Stimulated activated CD4-positive, alpha-beta T cell treated with anti-CD3 and anti-CD28 coated beads, Interleukin-12 subunit alpha, Interleukin-12 subunit beta, amount 100 ng/mL, for 24 hours (primary cell): ENCODE data around the gene BCL2.
A peak's percentile ranks its signal among the peaks of the same experiment; 100 is the strongest.

ENCODE experiments used
- DNase-seq, 2 experiments: peaks; one replicate each; pipeline ENCODE4 v3.0.0-alpha.2; 2020; ENCODE audit warnings: low read depth in 2 of 2

The BCL2 gene

DNA sequence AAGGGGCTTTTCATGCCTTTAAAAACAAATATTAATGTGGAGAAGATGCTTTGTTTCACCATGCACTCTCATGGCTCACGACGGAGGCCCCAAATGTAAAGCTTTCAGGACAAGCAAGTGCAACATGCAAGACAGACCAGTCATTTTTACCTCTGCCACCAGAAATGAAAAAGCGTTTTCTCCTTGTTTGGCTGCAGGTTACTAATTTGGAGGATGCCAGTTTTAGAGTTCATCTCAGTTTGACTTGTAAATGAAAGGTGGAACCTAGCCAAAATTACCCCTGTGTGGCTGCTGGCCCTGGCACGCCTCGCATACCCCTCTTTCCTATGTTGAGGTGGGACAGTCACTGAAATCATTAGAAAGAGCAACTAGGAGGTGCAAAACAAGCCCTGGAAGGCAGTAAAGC lies 138.6 kb downstream of the BCL2 start:
- DNase-seq: no peak

DNA sequence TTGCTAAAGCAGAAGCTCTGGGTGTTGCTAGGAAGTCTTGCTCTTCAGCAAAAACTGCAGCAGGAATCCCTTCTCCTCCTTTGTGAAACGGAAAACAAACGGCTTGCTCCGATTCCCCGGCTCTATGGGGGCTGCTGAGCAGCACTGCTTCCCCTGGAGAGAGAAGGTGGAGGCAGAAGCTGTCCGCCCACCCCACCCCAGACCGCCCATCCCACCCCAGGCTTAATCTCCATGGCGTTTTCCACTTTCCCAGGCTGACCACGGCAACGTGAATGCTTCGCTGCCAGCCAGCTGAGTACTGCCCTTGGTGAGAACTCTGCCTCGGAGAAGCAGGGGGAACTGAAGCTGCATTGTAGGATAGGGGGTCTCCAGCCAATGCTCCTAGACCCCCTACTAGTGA lies 139.2 kb downstream of the BCL2 start:
- DNase-seq: no peak

DNA sequence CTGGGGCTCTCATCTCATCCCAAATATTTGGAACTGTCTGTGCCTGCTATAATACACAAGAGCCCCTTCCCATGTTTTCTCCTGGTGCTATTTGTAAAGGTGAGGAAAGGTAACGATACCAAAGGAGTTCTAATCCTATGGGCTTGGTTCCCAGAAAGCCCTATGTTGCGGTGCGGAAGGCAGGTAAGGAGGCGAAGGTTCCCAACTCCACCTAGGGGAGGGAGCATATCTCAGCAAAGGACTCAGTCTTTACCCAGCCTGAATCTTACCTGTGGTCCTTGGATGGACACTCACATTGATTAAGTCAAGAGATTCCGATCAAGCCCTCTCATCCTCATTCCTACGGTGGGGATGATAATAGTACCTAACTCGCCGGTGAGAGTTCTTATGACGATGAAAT lies 140.1 kb downstream of the BCL2 start:
- DNase-seq: no peak

DNA sequence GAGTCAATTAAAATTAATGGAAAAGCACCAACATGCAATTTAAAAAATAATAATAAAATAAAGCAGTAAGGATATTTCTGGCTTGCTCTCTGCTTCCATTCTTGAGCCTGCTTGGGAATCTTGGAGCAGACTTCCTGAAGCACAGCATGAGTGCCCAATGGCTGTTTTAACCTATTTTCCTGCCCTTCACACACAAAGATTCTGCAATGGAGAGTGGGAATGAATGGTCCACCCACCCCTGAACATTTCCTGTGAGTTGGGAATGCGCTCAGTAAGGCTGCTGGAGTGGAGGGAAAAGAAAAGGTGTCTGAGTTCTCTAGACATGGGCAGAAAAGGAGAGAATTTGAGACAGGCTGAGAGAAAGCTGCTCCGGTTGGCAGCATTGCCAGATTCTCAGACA lies 140.6 kb downstream of the BCL2 start:
- DNase-seq: no peak

DNA sequence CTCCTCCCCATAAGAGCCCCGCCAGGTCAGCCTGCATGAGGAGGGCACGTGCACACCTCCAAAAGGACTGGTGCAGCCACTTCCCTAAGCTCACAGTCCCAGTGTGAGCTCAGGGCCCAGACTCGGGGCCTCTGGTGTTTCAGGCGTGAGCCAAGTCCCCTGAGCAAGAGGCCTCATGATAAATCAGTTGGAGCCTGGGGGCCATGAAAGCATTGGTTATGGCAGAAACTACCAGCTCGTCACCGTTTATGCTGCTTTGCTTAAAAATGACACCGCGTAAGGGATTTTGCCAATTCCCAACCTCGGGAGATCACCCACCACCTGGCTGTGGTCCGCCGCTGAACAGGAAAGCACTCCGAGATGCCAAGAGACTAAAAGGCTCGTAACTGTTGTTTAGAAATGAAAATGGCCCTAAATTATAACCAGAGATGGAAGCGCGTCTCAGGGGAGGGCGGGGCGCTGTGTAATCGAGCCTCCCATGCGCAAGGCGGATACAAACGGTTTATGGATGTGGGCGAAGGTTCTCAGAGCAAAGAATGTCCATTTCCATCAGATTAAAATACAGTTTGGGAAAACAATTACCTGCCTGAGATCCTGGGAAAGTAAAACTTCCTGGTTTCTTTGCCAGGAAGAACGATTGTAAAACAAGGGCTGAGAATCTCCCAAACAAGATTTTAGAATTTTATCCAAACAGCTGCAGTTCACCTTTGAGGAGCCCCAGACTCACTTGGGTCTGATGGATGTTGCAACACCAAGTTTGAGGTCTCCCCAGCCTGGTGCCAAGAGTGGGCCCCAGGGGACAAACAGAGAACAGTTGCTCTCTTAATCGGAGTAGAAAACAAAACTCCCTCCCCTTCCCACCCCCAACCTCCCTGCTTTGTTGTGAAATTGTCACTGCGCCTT lies 141.4 kb downstream of the BCL2 start:
- no peak for DNase-seq

DNA sequence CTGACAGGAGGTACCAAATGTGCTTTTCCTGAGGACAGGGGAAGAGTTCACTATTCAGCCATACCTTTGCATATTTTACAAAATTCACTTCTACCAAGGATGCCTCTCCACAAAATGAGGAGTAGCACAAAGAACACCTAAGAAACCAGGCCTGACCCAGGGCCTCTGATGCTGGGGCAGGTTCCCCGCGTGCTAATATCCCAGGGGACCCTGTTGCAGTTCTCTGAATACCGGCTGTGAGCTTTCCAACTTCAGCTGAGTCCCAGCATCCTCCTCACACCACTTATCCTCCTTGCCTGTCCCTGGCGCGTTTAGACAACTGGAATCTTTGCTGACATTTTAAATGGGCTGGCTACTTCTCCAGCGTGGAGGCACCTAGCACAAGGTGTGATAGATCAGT lies 142.3 kb downstream of the BCL2 start:
- DNase-seq: no peak

DNA sequence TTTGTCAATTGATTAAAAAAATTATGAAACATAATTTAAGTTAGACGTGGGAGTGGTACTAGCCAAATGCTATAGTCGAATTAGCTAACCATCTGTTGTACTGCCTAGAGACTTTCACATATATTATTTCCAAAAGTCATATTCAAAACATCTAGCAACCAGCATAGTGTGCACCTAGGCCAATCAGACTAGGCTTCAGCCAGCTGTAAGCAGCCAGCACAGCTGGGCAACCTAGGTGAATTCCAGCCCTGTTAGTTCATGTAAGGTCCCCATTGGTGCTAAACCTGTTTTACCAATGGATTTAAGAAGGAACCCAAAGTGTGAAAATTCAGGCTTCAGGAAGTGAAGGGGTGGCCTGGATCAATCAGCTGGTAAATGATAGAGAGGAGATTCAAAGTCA lies 144.3 kb downstream of the BCL2 start:
- DNase-seq: no peak

DNA sequence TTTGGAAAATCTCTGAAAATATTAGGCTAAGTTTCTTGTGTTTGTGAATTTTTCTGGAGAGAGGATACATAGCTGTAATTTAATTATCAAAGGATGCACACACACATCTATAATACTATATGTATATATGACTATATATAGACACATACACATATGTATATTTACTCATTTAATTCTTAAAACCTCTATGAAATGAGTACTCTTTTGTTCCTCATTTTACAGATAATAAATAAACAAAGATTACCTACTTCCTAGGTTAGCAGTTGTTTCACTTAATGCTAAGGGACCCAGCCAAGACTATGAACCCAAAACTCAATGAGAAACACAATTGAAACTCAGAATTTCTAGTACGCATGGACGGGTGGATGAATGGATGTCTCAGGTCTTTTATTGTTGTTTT lies 145.6 kb downstream of the BCL2 start:
- DNase-seq: no peak

DNA sequence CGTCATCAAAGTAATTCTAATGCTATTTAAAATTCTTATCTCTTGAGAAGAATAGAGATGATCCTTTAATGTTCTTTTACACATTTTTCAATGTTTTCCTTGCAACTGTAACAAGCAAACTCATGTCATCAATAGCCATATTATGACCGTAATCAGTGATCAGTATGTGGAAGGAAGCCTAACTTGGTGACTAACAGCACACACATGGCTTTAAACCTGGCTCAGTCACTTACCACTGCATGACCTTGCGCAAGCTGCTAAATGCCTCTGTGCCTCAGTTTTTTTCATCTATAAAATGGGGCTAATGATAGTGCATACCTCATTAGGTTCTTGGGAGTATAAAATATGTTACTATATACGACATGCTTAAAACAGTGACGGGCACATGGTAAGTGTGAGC lies 149.7 kb downstream of the BCL2 start:
- DNase-seq: no peak

DNA sequence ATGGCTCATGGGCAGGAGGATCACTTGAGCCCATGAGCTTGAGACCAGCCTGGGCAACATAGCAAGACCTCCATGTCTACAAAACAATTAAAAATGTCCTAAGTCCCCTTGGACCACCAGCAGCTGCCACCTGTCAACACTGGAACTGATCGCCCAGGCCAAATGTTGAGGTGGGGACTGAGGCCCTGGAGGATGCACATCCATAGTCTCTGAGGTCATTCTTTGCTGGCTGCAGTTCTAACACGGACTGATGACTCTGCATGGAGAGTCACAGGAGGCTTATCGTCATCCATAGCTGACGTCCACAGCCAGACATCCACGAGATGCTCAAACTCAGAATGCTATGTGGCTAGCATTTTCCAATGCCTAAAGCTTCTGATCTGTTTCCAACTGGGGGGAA lies 151.3 kb downstream of the BCL2 start:
- no peak for DNase-seq

DNA sequence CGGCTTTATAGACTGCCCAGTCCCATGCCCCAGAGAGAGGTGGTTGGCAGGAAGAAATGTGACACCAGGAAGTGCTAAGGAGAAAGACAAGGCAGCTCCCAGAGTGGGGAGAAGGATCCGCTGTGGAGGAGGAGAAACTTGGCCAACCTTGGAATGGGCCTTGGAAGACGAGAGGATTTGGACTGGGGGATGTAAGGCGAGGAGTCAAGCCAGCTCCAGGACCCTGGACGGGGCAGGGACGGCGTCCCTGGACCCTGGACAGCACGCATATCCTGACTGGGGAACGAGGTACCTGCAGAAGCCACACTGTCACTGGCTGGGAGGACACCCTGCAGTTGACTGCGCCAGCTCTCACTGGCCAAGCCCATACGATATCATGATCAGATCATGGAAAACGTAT lies 153.4 kb downstream of the BCL2 start:
- no peak for DNase-seq

DNA sequence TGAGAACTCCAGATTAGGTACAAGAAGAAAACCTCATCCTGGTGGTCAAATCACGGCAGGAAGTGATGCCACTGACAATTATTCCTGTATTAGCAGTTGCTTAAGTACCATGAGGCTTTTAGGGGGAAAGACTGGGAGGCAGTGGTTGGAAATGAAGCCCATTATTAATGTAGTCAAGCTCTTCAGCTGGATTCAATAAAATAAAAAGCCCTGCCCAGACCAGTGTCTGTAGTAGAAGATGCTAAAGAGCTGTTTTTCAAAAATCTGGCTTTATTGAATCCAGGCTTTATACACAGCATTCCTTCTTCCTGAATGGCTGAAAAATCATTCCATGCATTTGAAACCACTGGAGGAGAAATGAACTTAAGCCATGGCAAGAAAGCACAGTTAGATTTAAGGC lies 155.2 kb downstream of the BCL2 start:
- no peak for DNase-seq

DNA sequence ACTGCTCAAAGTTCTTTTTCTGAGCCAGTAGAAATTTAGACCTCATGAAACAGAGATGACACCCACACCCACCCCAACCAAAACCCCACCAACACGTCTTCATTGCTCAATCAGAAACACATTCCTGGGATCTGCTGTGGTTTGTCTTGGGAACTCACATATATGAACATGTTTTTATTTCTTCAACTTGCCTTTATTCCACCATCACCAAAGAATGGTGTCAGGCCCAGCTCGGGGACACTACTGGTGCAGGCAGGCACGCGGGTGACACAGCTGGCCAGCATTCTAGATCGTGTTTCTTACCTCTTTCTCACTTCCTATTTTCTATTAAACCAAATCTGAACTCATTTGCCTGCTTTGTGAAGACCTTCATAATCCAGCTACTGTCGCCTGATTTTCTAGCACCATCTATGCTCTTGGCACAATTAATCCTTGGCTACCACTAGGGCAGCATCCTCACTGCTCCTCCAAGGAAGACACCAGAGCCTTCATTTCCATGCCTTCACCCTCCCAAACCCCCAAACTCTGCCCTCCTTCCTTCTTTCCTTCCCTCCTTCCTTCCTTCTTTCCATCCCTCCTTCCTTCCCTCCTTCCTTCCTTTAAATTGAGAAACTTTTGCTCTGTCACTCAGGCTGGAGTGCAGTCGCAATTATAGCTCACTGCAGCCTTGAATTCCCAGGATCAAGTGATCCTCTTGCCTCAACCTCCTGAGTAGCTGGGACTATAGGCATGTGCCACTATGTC lies 157.1 kb downstream of the BCL2 start:
- DNase-seq: no peak

DNA sequence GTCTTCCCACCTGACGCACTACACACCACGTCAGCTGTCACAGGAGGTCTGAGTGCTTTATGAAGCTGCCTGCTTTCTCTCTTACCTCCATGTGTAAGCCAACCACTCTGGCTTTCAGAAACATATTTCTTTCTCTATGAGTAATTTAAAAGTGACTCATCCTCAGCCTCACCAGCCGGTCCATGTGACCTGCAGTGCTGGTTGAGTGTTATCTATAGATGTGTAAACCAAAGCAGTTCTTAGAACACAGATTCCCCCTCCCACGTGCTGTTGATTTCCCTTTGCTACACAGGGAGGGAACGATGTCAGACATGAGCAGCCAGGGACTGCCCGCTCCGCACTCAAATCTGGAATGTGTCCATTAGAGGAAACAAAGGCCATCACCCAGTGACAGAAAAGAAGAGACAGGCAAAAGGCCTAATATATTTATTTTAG lies 157.8 kb downstream of the BCL2 start:
- DNase-seq: peak; percentile 62 to 67

DNA sequence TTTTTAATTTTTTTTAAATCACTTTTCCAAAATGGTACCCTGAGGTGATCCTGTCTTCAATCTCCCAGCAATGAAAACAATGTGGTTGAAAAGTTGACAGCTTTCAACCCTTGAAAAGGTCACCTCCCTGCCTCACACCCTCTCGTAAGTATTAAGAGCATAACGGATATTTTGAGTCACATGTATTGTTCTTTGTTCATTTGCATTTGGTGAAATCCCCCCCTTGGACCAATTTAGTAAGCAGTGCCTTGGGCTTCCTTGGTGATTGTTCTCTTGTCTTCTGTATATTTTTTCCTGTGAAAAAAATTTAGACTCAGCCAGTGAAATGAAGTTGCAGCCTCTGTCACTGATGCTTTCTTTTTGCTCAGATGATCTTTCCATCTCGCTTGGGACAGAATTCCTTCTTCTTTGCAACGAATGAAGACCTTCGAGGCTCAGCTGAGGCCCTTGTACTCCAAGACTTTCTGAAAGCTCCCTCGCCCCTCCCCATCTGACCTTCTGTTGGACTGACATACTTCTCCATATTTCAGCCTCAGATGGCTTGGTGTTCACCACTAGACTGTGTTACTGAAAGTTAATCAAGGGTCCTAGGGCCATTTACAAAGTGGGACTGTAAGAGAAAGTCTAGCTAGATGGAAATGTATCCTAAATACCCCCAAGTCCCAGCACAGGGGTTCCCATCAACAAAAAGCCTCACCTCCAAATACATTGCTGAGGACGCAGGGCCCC lies 158.4 kb downstream of the BCL2 start:
- DNase-seq: no peak

DNA sequence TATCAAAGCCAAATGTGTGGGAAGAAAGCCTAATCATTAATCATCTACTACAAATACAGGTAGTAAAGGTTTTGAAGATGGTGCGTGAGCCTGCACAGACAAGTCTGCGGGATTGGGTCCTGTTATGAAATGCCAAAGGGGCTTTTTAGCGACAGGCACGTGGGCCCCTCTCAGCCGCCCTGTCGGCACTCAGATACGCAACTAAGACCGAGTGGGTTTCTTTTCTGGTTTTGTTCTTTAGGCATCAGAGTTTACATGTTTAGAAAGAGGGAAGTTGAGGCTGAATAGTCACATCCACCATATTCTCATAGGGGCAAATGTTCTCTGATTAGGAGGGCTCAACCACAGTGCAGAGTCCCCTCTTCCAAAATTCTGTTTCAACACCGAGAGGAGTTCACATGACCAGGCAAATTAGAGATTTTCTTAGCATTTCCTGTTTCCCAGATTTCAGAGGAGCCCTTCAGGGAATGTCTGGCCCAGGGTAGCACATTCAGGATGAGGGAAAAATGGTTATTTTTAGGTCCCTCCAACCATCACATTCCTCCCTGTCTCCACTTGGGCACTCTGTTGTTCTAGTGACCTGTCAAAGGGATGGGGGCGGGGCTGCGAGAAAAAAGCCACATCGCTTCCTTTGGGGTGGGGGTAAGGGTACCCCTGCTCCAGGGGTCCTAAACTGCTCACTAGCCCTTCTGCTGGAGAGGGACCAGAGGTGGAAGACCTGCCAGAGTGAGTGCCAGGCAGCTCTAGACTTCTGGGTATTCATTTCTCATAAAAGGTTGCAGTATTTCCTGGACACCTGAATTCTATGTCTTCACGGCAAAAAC lies 159.2 kb downstream of the BCL2 start:
- no peak for DNase-seq

DNA sequence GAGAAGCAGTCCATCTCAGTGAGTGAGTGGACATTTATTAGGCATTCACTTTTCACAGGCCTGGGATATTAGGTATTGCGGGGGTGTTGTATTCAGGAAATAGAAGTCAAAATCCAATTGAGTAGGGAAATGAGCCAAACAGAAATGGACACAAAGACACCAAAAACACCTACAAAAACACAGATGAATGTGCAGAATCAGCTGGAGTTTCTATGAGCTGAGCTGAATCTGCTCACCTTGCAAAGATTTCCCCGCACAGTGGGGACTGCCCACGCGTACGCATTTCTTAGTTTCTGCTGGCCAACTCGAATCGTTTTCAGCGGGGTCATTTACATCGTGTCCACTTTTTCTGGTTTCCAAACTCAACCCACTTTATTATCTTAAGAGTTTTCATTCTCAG lies 160.0 kb downstream of the BCL2 start:
- no peak for DNase-seq

DNA sequence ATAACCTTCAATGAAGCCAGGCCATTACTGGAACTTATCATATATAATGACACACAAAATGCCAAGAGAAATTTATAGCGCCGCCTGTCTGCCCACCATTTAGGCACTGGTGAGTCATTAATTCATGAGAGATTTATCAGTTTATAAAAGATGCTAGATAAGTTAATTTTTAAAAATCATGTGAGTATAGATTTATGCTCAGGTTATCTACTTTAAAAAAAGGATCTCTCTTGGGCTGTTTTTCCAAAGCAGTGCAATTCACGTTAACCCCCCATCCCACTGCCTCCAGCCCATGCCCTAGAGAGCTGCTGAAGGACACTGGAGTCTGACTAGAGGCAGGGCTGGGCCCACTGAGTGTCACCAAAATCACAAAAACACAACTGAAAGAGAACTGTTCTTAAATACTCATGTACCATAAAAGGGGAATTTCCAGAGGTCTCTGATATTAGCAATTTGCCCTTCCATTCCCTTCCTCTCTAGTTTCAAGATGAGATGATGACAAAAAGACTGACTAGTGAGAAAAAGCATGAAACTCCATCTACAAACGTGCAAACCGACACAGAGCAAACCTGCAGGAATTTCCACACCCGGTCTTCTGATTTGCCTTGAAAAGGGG lies 160.8 kb downstream of the BCL2 start:
- DNase-seq: no peak

DNA sequence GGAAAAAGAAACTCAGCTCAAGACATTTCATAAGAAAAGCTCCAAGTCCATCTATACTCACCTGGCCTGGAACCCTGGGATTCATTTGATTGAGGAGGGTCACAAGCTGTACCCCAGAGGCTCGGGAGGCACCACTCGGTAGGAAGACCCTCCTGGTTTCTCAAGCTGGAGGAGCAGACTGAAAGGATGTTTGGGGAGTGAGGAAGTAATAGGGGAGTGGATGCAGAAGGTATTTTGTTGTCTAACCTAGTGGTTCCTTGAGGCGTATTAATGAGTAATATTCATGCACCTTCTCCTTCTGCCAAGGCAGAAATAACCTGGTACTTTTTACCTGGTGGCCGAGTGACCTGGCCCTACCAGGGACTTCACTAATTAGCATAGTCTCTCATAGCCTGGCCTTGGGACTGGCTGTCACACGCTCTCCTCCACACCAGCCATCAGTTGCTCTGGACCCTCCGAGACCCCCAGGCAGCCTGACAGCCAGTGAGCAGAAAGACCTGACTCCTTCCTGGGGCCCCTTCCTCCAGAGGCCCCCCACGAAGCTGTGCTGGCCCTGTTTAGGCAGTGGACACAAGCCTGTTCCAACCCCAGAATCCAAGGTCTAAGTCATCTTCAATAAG lies 161.4 kb downstream of the BCL2 start:
- no peak for DNase-seq

DNA sequence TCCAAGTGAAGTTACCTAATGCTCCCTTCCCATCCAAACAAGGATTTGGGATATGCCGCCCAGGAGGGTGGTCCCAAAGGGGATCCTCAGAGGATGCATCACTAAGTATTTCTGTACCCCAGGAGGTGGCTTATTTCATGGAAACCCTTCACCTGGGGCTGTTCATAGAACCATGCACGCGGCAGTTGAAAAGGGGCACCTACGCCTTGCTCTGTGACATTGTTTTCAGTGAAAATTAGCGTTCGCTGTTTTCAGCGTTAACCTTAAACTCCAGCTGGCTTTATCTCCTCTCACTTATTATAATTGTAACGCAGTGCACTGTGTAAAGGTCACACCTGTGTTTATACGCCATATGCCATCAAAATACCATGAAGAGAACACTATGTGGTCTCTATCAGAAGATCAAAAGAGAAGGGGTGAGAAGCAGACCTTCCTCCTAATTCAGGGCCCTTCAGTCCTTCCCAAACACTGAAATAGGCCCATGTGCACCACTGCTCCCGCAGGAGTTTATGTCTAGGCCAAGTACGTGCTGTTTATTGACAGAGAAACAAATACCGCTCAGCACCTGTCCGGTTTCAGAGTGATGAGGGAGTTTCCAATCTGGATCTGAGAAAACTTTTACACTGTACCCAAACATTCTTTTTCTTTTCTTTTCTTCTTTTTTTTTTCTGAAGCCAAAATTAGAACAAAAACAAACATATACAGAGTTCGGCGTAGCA lies 162.1 kb downstream of the BCL2 start:
- no peak for DNase-seq
